Karpas-422 (cell line): ENCODE measurements around the gene PIP4K2A. TPM values are rescaled to one million over a fixed set of nuclear protein-coding genes. Genes with fewer than 3 reads are reported as not detected.

Experiments
- DNase-seq: peaks from one replicate; pipeline ENCODE4 v3.0.0-alpha.2; 2015
- H2AFZ ChIP-seq: fragments of 200-600 bp; sonication (generic); 2 replicates; pipeline ENCODE4 v1.6.1; 2014; ENCODE audit warnings: antibody characterized with exemption, low read length, mixed read lengths
- H3K27ac ChIP-seq: fragments of 200-600 bp; sonication (generic); 2 replicates; pipeline ENCODE4 v1.5.1; 2014; ENCODE audit warnings: mild to moderate bottlenecking, low read length, moderate library complexity
- H3K27me3 ChIP-seq: fragments of 200-600 bp; sonication (generic); 2 replicates; pipeline ENCODE4 v1.6.1; 2014; ENCODE audit warnings: low read length, mixed read lengths
- H3K36me3 ChIP-seq: fragments of 200-600 bp; sonication (generic); 2 replicates; pipeline ENCODE4 v1.6.1; 2014; ENCODE audit warnings: low read length, mixed read lengths; ENCODE audit not compliant: insufficient read depth
- H3K4me1 ChIP-seq: fragments of 200-600 bp; sonication (generic); 2 replicates; pipeline ENCODE4 v1.6.1; 2014; ENCODE audit warnings: mild to moderate bottlenecking, low read length, mixed read lengths
- H3K4me2 ChIP-seq: fragments of 200-600 bp; sonication (generic); 2 replicates; pipeline ENCODE4 v1.6.1; 2014; ENCODE audit warnings: low read length, low read depth, mild to moderate bottlenecking; ENCODE audit not compliant: poor library complexity, severe bottlenecking
- H3K4me3 ChIP-seq: fragments of 200-600 bp; sonication (generic); 2 replicates; pipeline ENCODE4 v1.5.1; 2014; ENCODE audit warnings: mild to moderate bottlenecking, antibody characterized with exemption, low read length, mixed read lengths
- H3K79me2 ChIP-seq: fragments of 200-600 bp; sonication (generic); 2 replicates; pipeline ENCODE4 v1.6.1; 2014; ENCODE audit warnings: mild to moderate bottlenecking, low read length, mixed read lengths
- H3K9ac ChIP-seq: fragments of 200-600 bp; sonication (generic); 2 replicates; pipeline ENCODE4 v1.6.0; 2014; ENCODE audit warnings: low read length
- H3K9me2 ChIP-seq: fragments of 200-600 bp; sonication (generic), shearing (Covaris generic); replicated peaks from 2 replicates; pipeline ENCODE4 v1.6.0; 2014; ENCODE audit warnings: mild to moderate bottlenecking, low read length, moderate library complexity; ENCODE audit not compliant: insufficient read depth
- H3K9me3 ChIP-seq: fragments of 300-700, 200-600 bp; sonication (generic); 2 replicates; pipeline ENCODE4 v1.6.1; 2014; ENCODE audit warnings: low read length, mixed read lengths
- H4K20me1 ChIP-seq: fragments of 200-600 bp; sonication (generic); 2 replicates; pipeline ENCODE4 v1.6.1; 2014; ENCODE audit warnings: mild to moderate bottlenecking, antibody characterized with exemption, low read length, low read depth; ENCODE audit not compliant: insufficient read depth
- total RNA-seq: library from RNA; depleted of rRNA; stranded (reverse); fragments of >200 nt; shearing (Covaris generic); gene quantifications from 2 replicates; pipeline ENCODE4 v1.2.3, GENCODE V29; 2014; ENCODE audit warnings: low replicate concordance

Gene PIP4K2A
- total RNA-seq, 1 experiment from 2014 or later: 32.6 TPM

- no peak for DNase-seq
- no peaks in the 10 kb centered on the region for H3K79me2 ChIP-seq
- H3K36me3 ChIP-seq: no peaks in the 10 kb centered on the region
- H3K27ac ChIP-seq: no peak overlapping the region
- H3K27me3 ChIP-seq: no peaks in the 10 kb centered on the region
- H3K4me2 ChIP-seq: no peak overlapping the region
- H3K9me3 ChIP-seq: no peaks in the 10 kb centered on the region
- H3K4me1 ChIP-seq: no peaks in the 10 kb centered on the region
- H3K9ac ChIP-seq: no peak overlapping the region
- no peaks in the 10 kb centered on the region for H3K9me2 ChIP-seq
- H2AFZ ChIP-seq: no peak overlapping the region
- H4K20me1 ChIP-seq: no peaks in the 10 kb centered on the region
- no peak overlapping the region for H3K4me3 ChIP-seq
Measured at GRCh38 chr10:22548344-22548743, 166.0 kb downstream of the PIP4K2A start.

DNA sequence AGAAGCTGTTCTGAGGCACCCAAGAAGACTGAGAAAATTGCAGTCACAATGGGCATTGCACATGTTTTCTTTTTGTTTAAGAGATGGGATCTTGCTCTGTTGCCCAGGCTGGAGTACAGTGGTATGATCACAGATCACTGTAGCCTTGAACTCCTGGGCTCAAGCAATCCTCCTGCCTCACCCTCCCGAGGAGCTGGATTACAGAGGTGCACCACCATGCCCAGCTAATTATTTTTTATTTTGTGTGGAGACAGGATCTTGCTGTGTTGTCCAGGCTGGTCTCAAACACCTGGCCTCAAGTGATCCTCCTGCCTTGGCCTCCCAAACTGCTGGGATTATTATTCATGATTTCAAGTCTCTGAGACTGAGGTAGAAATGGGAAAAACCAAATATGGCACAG lies 168.7 kb downstream of the PIP4K2A start:
- H3K4me1 ChIP-seq: no peaks in the 10 kb centered on the region
- H3K27ac ChIP-seq: no peak overlapping the region
- DNase-seq: no peak
- H3K9me2 ChIP-seq: no peaks in the 10 kb centered on the region
- no peaks in the 10 kb centered on the region for H3K27me3 ChIP-seq
- H3K36me3 ChIP-seq: no peaks in the 10 kb centered on the region
- no peak overlapping the region for H3K9ac ChIP-seq
- no peak overlapping the region for H3K4me2 ChIP-seq
- H3K79me2 ChIP-seq: no peaks in the 10 kb centered on the region
- no peak overlapping the region for H3K4me3 ChIP-seq
- no peaks in the 10 kb centered on the region for H4K20me1 ChIP-seq
- no peaks in the 10 kb centered on the region for H3K9me3 ChIP-seq
- H2AFZ ChIP-seq: no peak overlapping the region

- Histone ChIP-seq H3K27me3 (no peaks in the 10 kb centered on the region), H3K9ac (no peak overlapping the region), H3K9me3 (no peaks in the 10 kb centered on the region), H3K79me2 (no peaks in the 10 kb centered on the region), H3K4me2 (no peak overlapping the region), H3K9me2 (no peaks in the 10 kb centered on the region), H3K4me1 (no peaks in the 10 kb centered on the region), H4K20me1 (no peaks in the 10 kb centered on the region), H3K4me3 (no peak overlapping the region), H3K36me3 (no peaks in the 10 kb centered on the region), H2AFZ (no peak overlapping the region), H3K27ac (no peak overlapping the region)
- no peak for DNase-seq
Measured at GRCh38 chr10:22544325-22545068, 169.9 kb downstream of the PIP4K2A start.

DNA sequence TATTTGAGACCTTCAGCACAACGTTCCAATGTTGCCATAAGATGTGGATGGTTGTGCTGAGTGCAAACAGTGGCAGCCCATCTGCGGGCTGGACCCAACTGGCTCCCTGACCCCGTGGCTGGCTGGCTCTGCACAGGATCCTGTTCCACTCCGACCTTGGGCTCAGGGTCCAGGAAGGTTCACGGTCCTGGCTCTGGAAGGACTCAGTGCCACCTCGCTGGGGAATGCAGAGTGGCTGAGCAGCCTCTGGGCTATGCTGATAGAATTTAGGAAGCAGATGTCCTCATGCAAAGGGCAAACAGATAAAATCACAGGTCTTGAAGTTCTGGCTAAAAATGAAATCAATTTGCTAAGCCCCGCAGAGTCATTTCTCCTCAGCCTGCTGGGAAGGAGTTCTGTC lies 171.6 kb downstream of the PIP4K2A start:
- Histone ChIP-seq H3K9me3 (no peaks in the 10 kb centered on the region), H3K27me3 (no peaks in the 10 kb centered on the region), H3K79me2 (no peaks in the 10 kb centered on the region), H4K20me1 (no peaks in the 10 kb centered on the region), H3K4me3 (no peak overlapping the region), H3K27ac (no peak overlapping the region), H3K9me2 (no peaks in the 10 kb centered on the region), H2AFZ (no peak overlapping the region), H3K36me3 (no peaks in the 10 kb centered on the region), H3K4me1 (no peaks in the 10 kb centered on the region), H3K9ac (no peak overlapping the region), H3K4me2 (no peak overlapping the region)
- DNase-seq: no peak

GRCh38 chr10:22541900-22542299 lies 172.5 kb downstream of the PIP4K2A start:
- H3K27me3 ChIP-seq: no peaks in the 10 kb centered on the region
- no peak overlapping the region for H3K9ac ChIP-seq
- H3K79me2 ChIP-seq: no peaks in the 10 kb centered on the region
- no peaks in the 10 kb centered on the region for H3K36me3 ChIP-seq
- no peaks in the 10 kb centered on the region for H3K4me1 ChIP-seq
- no peak overlapping the region for H2AFZ ChIP-seq
- DNase-seq: no peak
- H3K4me3 ChIP-seq: no peak overlapping the region
- no peak overlapping the region for H3K4me2 ChIP-seq
- H4K20me1 ChIP-seq: no peaks in the 10 kb centered on the region
- H3K9me2 ChIP-seq: no peaks in the 10 kb centered on the region
- no peak overlapping the region for H3K27ac ChIP-seq
- no peaks in the 10 kb centered on the region for H3K9me3 ChIP-seq

DNA sequence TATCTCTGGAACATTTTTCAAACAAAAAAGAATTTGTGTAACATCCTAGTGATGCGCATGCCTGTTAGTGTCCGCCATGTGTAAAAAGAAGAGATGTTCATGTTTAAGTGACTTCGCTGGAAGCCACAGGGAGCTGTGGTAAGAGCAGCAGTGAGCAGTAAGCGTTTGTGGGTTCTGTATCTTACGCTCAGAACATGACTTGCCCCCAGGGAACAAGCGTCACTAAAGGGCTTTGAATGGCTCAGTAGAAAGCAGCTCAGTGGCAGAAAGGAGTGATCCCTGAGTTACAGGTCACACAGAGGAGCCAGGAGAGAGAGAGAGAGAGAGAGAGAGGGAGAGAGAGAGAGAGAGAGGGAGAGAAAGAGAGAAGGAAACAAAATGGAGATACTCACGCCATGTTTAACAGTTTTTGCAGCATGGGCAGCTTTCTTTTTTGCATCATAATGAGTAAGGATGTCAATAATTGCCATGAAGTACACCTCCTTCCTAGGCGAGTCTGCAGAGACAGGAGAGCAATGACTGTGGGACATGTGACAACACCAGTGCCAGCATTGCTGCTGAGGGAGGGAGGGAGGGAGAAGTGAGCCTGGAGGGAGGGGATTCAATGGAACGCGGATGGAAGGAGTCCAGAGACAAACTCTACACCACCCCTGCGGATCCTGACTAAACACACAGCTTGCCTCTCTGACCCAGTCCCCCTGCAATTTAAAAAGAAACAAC lies 174.6 kb downstream of the PIP4K2A start:
- H3K9ac ChIP-seq: no peak overlapping the region
- no peak overlapping the region for H2AFZ ChIP-seq
- no peaks in the 10 kb centered on the region for H3K4me1 ChIP-seq
- no peaks in the 10 kb centered on the region for H4K20me1 ChIP-seq
- no peak overlapping the region for H3K4me2 ChIP-seq
- no peaks in the 10 kb centered on the region for H3K36me3 ChIP-seq
- no peaks in the 10 kb centered on the region for H3K9me2 ChIP-seq
- no peaks in the 10 kb centered on the region for H3K27me3 ChIP-seq
- no peaks in the 10 kb centered on the region for H3K79me2 ChIP-seq
- no peak overlapping the region for H3K27ac ChIP-seq
- no peak for DNase-seq
- no peaks in the 10 kb centered on the region for H3K9me3 ChIP-seq
- no peak overlapping the region for H3K4me3 ChIP-seq

DNA sequence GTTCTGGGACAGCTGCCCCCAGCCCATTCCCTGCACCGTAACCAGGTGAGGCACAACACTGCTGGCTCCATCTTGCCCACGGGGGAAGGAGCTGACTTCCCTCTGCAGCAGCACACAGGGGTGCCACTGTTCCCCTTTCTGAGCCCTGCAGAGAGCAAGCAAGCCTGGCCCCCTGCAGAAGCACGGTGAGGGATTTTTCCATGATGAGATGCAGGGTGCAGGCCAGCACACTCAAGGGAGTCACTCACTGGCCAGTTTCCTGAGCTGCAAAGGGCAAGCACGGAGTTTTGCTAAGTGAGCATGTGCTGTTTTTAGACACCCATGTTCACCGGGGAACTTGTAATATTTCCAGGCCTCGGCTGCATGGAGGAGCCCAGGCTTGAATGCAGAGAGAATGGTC lies 176.6 kb downstream of the PIP4K2A start:
- no peak overlapping the region for H3K27ac ChIP-seq
- H3K9me3 ChIP-seq: no peaks in the 10 kb centered on the region
- H4K20me1 ChIP-seq: no peaks in the 10 kb centered on the region
- no peak overlapping the region for H3K4me3 ChIP-seq
- DNase-seq: no peak
- H3K4me2 ChIP-seq: no peak overlapping the region
- no peak overlapping the region for H3K9ac ChIP-seq
- H3K9me2 ChIP-seq: no peaks in the 10 kb centered on the region
- H3K27me3 ChIP-seq: no peaks in the 10 kb centered on the region
- no peaks in the 10 kb centered on the region for H3K79me2 ChIP-seq
- no peaks in the 10 kb centered on the region for H3K36me3 ChIP-seq
- H2AFZ ChIP-seq: no peak overlapping the region
- no peaks in the 10 kb centered on the region for H3K4me1 ChIP-seq

DNA sequence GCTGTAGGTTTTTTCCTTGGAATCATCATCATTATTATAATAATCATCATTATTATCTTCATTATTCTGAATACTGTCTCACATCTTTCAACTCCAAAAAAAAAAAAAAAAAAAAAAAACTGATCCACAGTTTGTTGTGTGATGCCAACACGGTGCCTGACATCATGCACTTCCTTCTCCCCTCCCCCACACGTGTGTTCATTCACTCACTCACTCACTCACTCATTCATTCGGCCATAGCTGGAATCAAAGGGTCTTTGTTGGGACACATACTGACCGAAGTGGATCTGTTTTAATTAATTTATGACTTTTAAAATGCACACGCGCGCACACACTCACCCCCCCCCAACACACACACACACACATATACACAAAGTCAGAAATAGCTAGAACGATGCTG lies 177.8 kb downstream of the PIP4K2A start:
- no peak overlapping the region for H3K4me3 ChIP-seq
- no peaks in the 10 kb centered on the region for H3K36me3 ChIP-seq

More for the DNA sequence above, 177.8 kb downstream of the PIP4K2A start:
- Histone ChIP-seq H4K20me1 (no peaks in the 10 kb centered on the region), H3K27ac (no peak overlapping the region), H3K4me2 (no peak overlapping the region), H3K79me2 (no peaks in the 10 kb centered on the region), H3K9ac (no peak overlapping the region), H3K27me3 (no peaks in the 10 kb centered on the region), H2AFZ (no peak overlapping the region), H3K9me3 (no peaks in the 10 kb centered on the region), H3K4me1 (no peaks in the 10 kb centered on the region), H3K9me2 (no peaks in the 10 kb centered on the region)
- DNase-seq: no peak
